Right renal cortex interstitium (tissue), 3 donors: ENCODE measurements around the gene CMTM1. TPM values are rescaled to one million over a fixed set of nuclear protein-coding genes. Genes with fewer than 3 reads are reported as not detected.
"Not testable (repeated sequence)": the region's sequence is repeated elsewhere in the genome, so short reads cannot be mapped to it uniquely, and the experiment has no call there.

Experiments
- DNase-seq, 3 donors: peaks; one replicate each; pipeline ENCODE4 v3.0.0-alpha.2; 2013; ENCODE audit warnings: low read depth in 3 of 3, low spot score in 2 of 3
- polyA plus RNA-seq, 3 donors: library from polyadenylated mRNA; unstranded; fragments of 120-200 nt; gene quantifications; one replicate each; pipeline ENCODE4 v1.2.1, GENCODE V29; 2013; ENCODE audit not compliant: insufficient read length in 3 of 3

CMTM1 gene
- polyA plus RNA-seq, 3 donors: 3.9 to 5.4 (median 4.8) TPM

DNA sequence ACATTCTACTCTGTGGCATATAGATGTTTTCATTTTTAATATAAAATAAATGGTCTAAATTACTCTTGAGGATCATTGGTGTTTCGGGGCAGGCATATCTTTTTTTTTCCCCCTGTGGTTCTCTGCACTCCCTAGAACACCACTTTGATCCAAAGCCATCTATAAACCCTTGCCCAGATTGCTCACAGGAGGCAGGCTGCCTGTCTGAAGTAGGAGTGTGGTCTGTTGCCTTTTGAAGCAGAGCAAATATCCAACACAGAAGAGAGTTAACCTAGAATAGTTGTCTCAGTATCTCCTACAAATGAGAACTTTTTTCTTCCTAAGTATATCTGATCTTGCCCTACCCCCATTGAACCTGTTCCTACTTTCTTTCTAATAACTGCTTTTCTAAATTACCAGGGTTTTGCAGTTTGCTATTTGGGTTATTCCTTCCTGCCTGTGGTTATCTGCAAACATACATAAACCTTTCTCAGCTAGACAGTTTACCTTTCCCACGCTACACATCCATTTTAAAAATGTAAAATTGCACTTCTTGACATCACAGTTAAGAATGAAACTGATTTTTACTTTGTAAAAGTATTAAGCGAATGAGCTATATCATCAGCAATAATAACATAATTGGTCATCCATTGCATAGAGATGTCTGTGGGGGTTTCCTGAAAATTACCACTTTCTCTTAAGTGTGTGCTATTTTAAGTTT is 4.7 kb upstream of the CMTM1 start:
- DNase-seq: no peak

DNA sequence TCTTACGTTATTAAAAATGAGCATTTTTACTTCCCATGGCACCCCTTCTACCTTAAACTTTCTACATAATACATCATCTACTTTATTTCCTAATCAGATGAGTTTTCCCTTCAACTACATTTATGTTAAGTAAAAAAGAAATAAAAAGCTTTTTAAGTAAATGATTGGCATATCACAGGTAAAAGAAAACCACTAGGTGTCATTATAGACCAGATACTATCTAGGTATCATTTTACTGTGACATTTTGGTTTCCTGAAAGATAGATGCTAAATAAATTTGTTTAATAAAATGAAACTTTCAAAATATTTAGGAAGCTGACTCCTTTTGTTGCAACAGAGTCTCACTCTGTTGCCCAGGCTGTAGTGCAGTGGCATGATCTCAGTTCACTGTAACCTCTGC is 3.8 kb upstream of the CMTM1 start:
- no peak for DNase-seq

- DNase-seq: no peak
Measured at GRCh38 chr16:66562986-66563385, 3.3 kb upstream of the CMTM1 start.

DNA sequence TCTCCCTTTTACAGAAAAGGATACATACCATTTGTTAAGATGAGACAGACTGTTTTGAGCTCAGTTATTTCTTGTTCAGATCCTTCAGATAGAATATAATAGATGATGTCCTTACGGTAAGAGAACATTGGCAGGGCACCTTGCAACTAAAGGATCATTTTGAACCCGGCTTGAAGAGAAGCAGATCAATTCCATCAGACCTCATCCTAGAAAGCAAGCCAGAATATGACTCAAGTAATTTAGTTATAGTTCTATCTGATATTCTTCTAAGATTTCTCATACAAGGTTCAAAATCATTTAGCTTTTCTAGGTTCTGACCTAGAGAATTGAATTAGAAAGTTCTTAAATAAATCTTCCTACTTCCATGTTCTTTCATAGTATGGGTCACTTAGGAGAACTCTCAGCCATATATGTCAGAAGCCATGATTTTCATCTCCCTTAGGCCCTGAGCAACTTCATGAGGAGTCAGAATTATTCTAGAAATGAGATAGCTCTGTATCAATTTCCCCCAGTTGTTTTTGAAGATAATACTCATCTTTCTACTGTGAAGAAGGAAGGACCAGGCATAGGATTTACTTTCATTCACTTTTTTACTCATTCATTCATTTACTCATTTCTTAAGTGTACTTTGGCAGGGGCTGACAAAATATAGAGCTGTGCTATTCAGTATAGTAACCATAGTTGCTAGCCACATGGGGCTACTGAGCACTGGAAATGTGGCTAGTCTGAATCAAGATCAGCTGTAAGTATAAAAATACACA is 2.5 kb upstream of the CMTM1 start:
- DNase-seq: no peak

DNA sequence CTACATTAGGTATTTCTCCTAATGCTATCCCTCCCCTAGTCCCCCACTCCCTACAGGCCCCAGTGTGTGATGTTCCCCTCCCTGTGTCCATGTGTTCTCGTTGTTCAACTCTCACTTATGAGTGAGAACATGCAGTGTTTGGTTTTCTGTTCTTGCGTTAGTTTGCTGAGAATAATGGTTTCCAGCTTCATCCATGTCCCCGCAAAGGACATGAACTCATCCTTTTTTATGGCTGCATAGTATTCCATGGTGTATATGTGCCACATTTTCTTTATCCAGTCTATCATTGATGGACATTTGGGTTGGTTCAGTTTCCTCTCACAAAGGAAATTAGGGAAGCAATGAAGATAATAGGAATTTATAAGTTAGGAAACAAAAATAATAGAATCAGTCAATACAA is 1.0 kb downstream of the CMTM1 start:
- not testable (repeated sequence) for DNase-seq

GRCh38 chr16:66568355-66568754 is 2.1 kb downstream of the CMTM1 start:
- no peak for DNase-seq

GRCh38 chr16:66569131-66569530 is 2.9 kb downstream of the CMTM1 start:
- DNase-seq: no peak

DNA sequence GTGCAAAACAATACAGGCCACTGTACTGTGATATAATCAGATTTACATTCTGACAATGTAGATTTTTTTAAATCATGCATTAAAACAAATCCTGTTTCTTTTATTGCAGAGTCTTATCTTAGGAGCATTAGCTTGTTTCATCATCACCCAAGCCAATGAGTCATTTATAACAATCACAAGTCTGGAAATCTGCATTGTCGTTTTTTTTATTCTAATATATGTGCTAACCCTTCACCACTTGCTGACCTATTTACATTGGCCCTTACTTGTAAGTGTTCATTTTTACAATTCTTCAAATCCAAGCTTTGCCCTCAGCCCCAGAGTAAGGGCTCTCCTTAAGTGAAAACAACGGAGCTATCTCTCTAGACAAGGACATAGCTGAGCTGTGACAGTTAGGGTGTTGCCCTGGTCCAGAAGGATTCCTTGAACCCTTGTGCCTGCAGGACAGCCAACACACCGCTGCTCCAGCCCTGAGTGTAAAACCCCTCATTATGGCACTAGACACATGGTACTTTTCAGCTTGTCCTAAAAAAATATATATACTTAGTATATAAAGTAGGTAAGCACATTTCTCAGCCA is 3.7 kb downstream of the CMTM1 start:
- DNase-seq: no peak

GRCh38 chr16:66572356-66572755 is 6.1 kb downstream of the CMTM1 start:
- no peak for DNase-seq

- no peak for DNase-seq
Measured at GRCh38 chr16:66574081-66574480, 7.8 kb downstream of the CMTM1 start.

DNA sequence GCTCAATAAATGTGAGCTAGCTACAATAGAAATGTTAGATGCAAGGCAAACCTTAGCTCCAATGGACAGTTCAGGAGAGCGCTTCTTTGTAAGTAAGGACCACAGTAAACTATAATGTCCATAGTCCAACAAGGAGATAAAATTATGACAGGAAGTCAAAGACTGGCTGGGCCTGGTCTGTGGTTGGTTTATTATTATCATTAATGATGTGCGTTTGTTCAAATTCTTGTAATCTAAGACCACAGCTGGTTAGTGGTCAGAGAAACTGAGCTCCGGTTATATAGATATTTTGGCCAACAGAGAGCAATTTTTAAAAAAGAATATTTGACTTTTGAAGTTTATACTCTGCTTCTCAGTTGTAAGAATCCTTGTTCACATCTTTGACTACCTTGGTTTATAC is 8.3 kb downstream of the CMTM1 start:
- no peak for DNase-seq

GRCh38 chr16:66575060-66575459 is 8.8 kb downstream of the CMTM1 start:
- DNase-seq: no peak

DNA sequence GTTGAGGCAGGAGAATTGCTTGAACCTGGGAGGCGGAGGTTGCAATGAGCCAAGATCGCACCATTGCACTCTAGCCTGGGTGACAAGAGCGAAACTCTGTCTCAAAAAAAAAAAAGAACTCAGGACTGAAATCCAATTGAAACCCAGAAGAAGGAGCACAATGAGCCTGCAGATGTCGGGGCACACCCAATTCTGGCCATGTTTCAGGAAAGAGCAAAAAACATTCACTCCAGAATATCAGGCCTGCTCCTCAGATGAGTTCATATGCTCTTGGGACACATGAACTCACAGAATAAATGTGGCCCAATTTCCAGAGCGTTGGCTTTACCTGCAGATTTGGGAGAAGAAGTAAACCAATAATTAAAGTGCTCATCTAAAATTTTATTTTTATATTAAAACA is 10.1 kb downstream of the CMTM1 start:
- no peak for DNase-seq

DNA sequence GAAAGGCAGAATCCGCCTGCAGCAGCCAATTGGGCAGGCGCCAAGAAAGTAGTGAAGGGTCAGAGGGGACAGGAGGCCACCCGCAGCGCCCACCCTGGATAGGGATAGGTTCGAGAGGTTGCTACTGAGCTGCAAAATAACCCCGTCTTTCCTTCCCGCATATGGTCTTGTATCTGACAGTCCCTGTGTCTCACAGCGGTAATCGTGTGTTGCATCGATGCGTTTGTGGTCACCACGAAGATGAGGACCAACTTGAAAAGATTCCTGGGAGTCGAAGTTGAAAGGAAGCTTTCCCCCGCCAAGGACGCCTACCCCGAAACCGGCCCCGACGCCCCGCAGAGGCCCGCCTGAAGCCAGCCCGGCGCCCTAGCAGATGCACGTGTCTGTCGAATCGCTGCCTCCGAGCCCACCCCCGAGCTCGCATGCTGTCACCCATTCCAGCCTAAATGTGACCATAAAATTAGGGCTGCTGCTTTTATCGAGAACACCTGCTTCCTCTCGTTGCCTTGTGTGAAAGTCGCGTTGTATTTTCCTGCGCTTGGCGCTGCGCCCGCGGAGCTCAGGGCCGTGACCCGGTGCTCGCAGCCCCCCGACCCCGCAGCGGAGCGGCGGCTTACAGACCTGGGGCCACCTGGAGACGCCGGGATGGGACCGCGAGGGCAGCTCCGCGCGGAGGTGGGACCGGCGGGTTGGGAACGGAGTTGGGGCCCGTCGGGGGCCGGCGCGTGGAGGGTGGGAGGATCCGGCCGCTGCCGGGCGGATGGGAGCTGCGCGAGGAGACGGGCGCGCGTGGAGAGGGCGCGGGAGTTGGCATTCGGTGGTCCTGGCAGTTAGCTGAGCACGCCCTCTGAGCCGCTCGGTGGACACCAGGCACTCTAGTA is 12.7 kb downstream of the CMTM1 start, which contains the start of gene CMTM2:
CMTM2 (plus strand) TSS at position 813 of the 881 bp plus-strand sequence. CDS start 145 bp downstream, outside the sequence.
- DNase-seq: peak in 1 of 3 donors; percentile 18

- peak in 1 of 3 donors; percentile 26 for DNase-seq
Measured at GRCh38 chr16:66580605-66581209, 14.5 kb downstream of the CMTM1 start.

DNA sequence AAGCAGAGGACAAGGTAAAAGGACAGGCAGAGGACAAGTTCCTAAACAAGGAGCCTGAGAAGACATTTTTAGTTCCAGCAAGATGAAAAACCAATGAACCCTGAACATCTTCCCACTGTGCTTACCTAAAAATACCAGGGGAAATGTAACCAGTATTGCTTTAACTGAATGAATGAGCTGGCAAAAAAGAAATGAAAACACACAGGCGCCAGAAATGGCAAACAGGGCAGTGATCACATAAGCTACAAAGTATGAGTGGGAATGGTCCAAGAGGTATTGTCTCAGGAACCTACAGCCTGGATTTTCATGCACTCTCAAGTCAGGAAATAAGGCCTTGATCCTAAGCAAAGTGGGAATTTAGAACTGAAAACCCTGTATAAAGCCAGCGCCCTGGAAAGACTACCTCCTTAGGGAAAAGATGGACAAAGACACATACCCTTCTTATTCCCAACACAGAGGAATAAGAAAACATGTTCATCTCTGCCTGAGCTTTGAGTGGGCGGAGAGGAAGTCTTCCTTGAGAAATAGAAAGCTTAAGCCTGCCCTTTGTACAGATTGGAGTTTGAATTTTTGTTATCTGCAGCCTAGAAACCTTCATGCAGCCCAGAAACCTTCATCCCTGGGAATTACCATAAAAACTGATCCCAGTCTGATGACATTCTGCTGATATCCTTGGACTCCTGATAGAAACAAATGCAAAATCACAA is 15.2 kb downstream of the CMTM1 start:
- DNase-seq: no peak

DNA sequence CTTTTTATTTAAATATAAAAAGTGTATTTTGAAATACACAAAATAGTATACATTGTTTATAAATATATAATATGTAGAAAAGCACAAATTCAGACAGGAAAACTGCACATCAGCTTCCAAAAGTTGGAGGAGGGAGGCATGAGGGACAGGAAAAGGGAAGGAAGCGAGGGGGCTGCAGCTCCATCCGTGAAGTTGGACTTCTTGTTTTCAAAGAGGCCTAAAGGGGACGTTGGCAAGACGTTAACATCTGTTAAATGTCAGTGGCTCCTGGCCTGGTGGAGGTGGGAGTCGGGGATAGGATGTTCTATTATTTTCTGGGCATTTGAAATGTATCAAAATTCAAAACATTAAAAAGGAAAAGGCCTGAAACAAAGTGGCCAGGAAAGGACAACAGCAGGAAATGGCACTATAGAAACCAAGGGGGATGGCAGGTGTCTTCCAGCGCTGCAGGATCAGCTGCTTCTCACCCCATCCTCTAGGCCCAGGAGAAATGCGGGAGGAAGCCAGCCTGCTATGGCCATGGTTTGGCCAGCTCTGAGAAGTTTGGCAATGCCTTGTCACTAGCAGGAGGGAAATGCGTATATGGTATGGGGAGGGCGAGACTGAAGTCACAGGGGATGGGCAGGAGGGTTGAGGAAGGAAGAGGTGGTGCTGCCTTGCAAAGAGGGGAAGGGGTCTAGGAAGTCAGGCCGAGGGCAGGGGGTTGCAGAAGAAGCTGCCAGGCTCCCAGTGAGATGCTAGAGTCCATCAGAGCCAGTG is 19.4 kb downstream of the CMTM1 start:
- no peak for DNase-seq

GRCh38 chr16:66587881-66588600 is 21.8 kb downstream of the CMTM1 start:
- no peak for DNase-seq
